H1 (cell line): Measurements from ENCODE around the gene MCF2L. TPM values are rescaled to one million over a fixed set of nuclear protein-coding genes. Genes with fewer than 3 reads are reported as not detected.

ENCODE experiments used
- CTCF ChIA-PET: fragments of 300-600 bp; sonication (Branson Sonifier 250); formaldehyde crosslinking; loops from one replicate; lab custom pipeline; 2021; ENCODE audit not compliant: partially characterized antibody; lab: Charles Lee
- POLR2A ChIA-PET: fragments of 300-600 bp; sonication (Branson Sonifier 250); formaldehyde crosslinking; loops from one replicate; lab custom pipeline; 2021; ENCODE audit warnings: inconsistent platforms; ENCODE audit not compliant: partially characterized antibody; lab: Charles Lee
- DNase-seq, 2 experiments: peaks; one replicate each; pipeline versions ENCODE4 v3.0.0 to v3.0.0-alpha.2; 2010 to 2022; ENCODE audit warnings: low spot score in 2 of 2, low read depth in 1 of 2, mixed read lengths in 1 of 2
- FAIRE-seq: peaks from 2 replicates; lab custom pipeline; 2011; peaks lifted over from hg19 to GRCh38; lab: Jason Lieb, UNC
- H2AFZ ChIP-seq: 2 replicates; pipeline ENCODE4 v1.8.1; 2012; ENCODE audit warnings: low read length, inconsistent platforms
- H2AK5ac ChIP-seq: 2 replicates; pipeline ENCODE4 v1.6.1; 2013; ENCODE audit warnings: low read depth, low read length
- H2BK120ac ChIP-seq: replicated peaks from 2 replicates; pipeline ENCODE3; 2013; ENCODE audit warnings: low read depth, low read length, inconsistent platforms
- H2BK12ac ChIP-seq: 2 replicates; pipeline ENCODE4 v1.6.1; 2013; ENCODE audit warnings: low read depth, low read length
- H2BK15ac ChIP-seq: 2 replicates; pipeline ENCODE4 v1.6.1; 2013; ENCODE audit warnings: low read length
- H2BK20ac ChIP-seq: 2 replicates; pipeline ENCODE4 v1.6.1; 2013; ENCODE audit warnings: low read length
- H2BK5ac ChIP-seq: 2 replicates; pipeline ENCODE4 v1.6.1; 2013; ENCODE audit warnings: low read depth, low read length
- H3K14ac ChIP-seq: 2 replicates; pipeline ENCODE4 v1.6.1; 2013; ENCODE audit warnings: inconsistent platforms; ENCODE audit not compliant: insufficient read length
- H3K18ac ChIP-seq: 2 replicates; pipeline ENCODE4 v1.6.1; 2013; ENCODE audit warnings: low read length; ENCODE audit errors: extremely low read depth
- H3K23ac ChIP-seq: 2 replicates; pipeline ENCODE4 v1.6.1; 2013; ENCODE audit warnings: inconsistent platforms; ENCODE audit not compliant: insufficient read length
- H3K23me2 ChIP-seq: 2 replicates; pipeline ENCODE4 v1.6.1; 2013; ENCODE audit warnings: low read depth, low read length
- H3K27ac ChIP-seq: 2 replicates; pipeline ENCODE4 v1.6.1; 2011; ENCODE audit warnings: low read depth, low read length, inconsistent platforms
- H3K27me3 ChIP-seq, 4 experiments: replicated peaks in 1 of 4; 1 replicate in 1 of 4; 2 replicates in 3 of 4; pipeline versions ENCODE4 v1.6.1 to v1.8.1; 2011 to 2013; ENCODE audit warnings: low read length in 3 of 4, mild to moderate bottlenecking in 3 of 4, inconsistent platforms in 2 of 4, mixed read lengths in 2 of 4, moderate library complexity in 1 of 4; ENCODE audit not compliant: control insufficient read depth in 3 of 4, insufficient read depth in 3 of 4; ENCODE audit errors: extremely low read depth in 1 of 4
- H3K36me3 ChIP-seq, 4 experiments: 2 replicates each; pipeline versions ENCODE4 v1.6.1 to v1.8.1; 2011 to 2013; ENCODE audit warnings: mild to moderate bottlenecking in 4 of 4, low read length in 3 of 4, moderate library complexity in 2 of 4, control low read depth in 1 of 4, inconsistent platforms in 1 of 4; ENCODE audit not compliant: insufficient read depth in 4 of 4, control insufficient read depth in 2 of 4
- H3K4ac ChIP-seq: replicated peaks from 2 replicates; pipeline ENCODE3; 2013; ENCODE audit warnings: low read length, low read depth, mixed read lengths, inconsistent platforms; ENCODE audit not compliant: insufficient read length
- H3K4me1 ChIP-seq, 4 experiments: replicated peaks in 1 of 4; 1 replicate in 1 of 4; 2 replicates in 3 of 4; pipeline versions ENCODE4 v1.6.1 to v1.8.1; 2011 to 2013; ENCODE audit warnings: low read length in 3 of 4, inconsistent platforms in 2 of 4, mixed read lengths in 1 of 4; ENCODE audit not compliant: insufficient read depth in 4 of 4, control insufficient read depth in 3 of 4
- H3K4me2 ChIP-seq, 2 experiments: 2 replicates each; pipeline versions ENCODE4 v1.6.1 to v1.8.1; 2011 to 2013; ENCODE audit warnings: low read depth in 2 of 2, low read length in 2 of 2, control low read depth in 1 of 2, inconsistent platforms in 1 of 2, mild to moderate bottlenecking in 1 of 2; ENCODE audit not compliant: insufficient read depth in 1 of 2
- H3K4me3 ChIP-seq, 4 experiments: fragments of 200-600, 300-600 bp in 1 of 4; sonication (generic), shearing (Covaris generic), sonication (Bioruptor Twin) in 1 of 4; 2 replicates each; pipeline versions ENCODE4 v1.5.1 to v1.8.1; 2011 to 2016; ENCODE audit warnings: low read length in 4 of 4, low read depth in 3 of 4, control low read depth in 2 of 4, inconsistent platforms in 2 of 4, mild to moderate bottlenecking in 2 of 4, mixed read lengths in 1 of 4, moderate library complexity in 1 of 4; ENCODE audit not compliant: insufficient read depth in 2 of 4; ENCODE audit errors: extremely low read depth in 1 of 4
- H3K56ac ChIP-seq: replicated peaks from 2 replicates; pipeline ENCODE3; 2013; ENCODE audit warnings: low read depth, mild to moderate bottlenecking, mixed read lengths, low read length, inconsistent platforms; ENCODE audit not compliant: insufficient read length
- H3K79me1 ChIP-seq: 2 replicates; pipeline ENCODE4 v1.6.1; 2013; ENCODE audit warnings: low read depth, low read length, control low read depth
- H3K79me2 ChIP-seq, 2 experiments: 2 replicates each; pipeline versions ENCODE4 v1.6.1 to v1.8.1; 2012 to 2013; ENCODE audit warnings: low read length in 2 of 2, mild to moderate bottlenecking in 2 of 2, inconsistent platforms in 1 of 2; ENCODE audit not compliant: insufficient read depth in 2 of 2, control insufficient read depth in 1 of 2
- H3K9ac ChIP-seq, 4 experiments: replicated peaks in 1 of 4; 1 replicate in 1 of 4; 2 replicates in 3 of 4; pipeline versions ENCODE4 v1.6.1 to v1.8.1; 2011 to 2013; ENCODE audit warnings: low read depth in 3 of 4, low read length in 3 of 4, control low read depth in 2 of 4, mild to moderate bottlenecking in 2 of 4, moderate library complexity in 2 of 4, inconsistent platforms in 1 of 4; ENCODE audit errors: extremely low read depth in 1 of 4
- H3K9me3 ChIP-seq, 2 experiments: 2 replicates each; pipeline versions ENCODE4 v1.6.1 to v1.8.1; 2012 to 2013; ENCODE audit warnings: mild to moderate bottlenecking in 2 of 2, moderate library complexity in 2 of 2, control low read depth in 1 of 2, inconsistent platforms in 1 of 2, low read depth in 1 of 2, low read length in 1 of 2, mixed read lengths in 1 of 2; ENCODE audit not compliant: insufficient read depth in 2 of 2
- H4K20me1 ChIP-seq, 2 experiments: replicated peaks in 1 of 2; 2 replicates each; pipeline versions ENCODE3 to v1.8.1; 2011 to 2013; ENCODE audit warnings: inconsistent platforms in 2 of 2, low read length in 2 of 2, mild to moderate bottlenecking in 1 of 2; ENCODE audit not compliant: insufficient read depth in 2 of 2, control insufficient read depth in 1 of 2
- H4K5ac ChIP-seq: 2 replicates; pipeline ENCODE4 v1.6.1; 2013; ENCODE audit warnings: low read length, low read depth, mixed read lengths, inconsistent platforms; ENCODE audit not compliant: insufficient read length
- H4K8ac ChIP-seq: 2 replicates; pipeline ENCODE4 v1.8.0; 2013; ENCODE audit warnings: mild to moderate bottlenecking, moderate library complexity, low read length, inconsistent platforms; ENCODE audit not compliant: insufficient read depth; ENCODE audit errors: extremely low read depth
- H4K91ac ChIP-seq: replicated peaks from 2 replicates; pipeline ENCODE3; 2013; ENCODE audit warnings: low read length, mixed read lengths, inconsistent platforms; ENCODE audit not compliant: insufficient read length
- KDM1A ChIP-seq: fragments of 200-600, 300-600 bp; sonication (generic); IDR thresholded peaks from 2 replicates; pipeline ENCODE4 v1.7.1; 2016; ENCODE audit warnings: mild to moderate bottlenecking, low read length, borderline replicate concordance
- WGBS, 2 experiments: shearing (Covaris generic) in 1 of 2; methylation state at CpG; one replicate each; pipeline versions ENCODE4 v1.1.6 to v1.1.7; 2013 to 2015; ENCODE audit warnings: low lambda C conversion rate in 2 of 2, mixed read lengths in 2 of 2, inconsistent platforms in 1 of 2, low coverage in 1 of 2, missing lambda C conversion rate in 1 of 2; ENCODE audit not compliant: insufficient replicate concordance in 2 of 2, insufficient coverage in 1 of 2, insufficient read length in 1 of 2; ENCODE audit errors: extremely low coverage in 1 of 2, missing lambda C conversion rate in 1 of 2; 5-methylcytosine and 5-hydroxymethylcytosine counted together
- polyA plus RNA-seq, 7 experiments: library from polyadenylated mRNA; depleted of rRNA in 3 of 7; stranded (reverse) in 5 of 7; unstranded in 2 of 7; fragments of >200 nt in 5 of 7; fragments of 200-250 nt in 2 of 7; gene quantifications; 1 replicate in 5 of 7; 2 replicates in 1 of 7; 4 replicates in 1 of 7; pipeline versions ENCODE4 v1.2.1 to v1.2.3, GENCODE V29; 2011 to 2013; ENCODE audit warnings: missing spikeins in 2 of 7, mixed read lengths in 2 of 7
- total RNA-seq: library from RNA; stranded (reverse); fragmentation: NEBNext Ultra II Directional; extraction: Animal tissue kit (Norgen Biotek cat#: 25700); gene quantifications from 2 replicates; pipeline ENCODE4 v1.2.1, GENCODE V29; 2021
- TF ChIP-seq, protein P1 (sequence below): IDR thresholded peaks from 2 replicates; pipeline ENCODE4 v1.6.1; 2012; ENCODE audit warnings: inconsistent platforms

Gene MCF2L
- total and polyA plus RNA-seq, 2 of the 8 experiments (the other 6 are each of a cell fraction or from before 2014, with no cell fraction given) = 10.1 to 24.4 TPM

DNA sequence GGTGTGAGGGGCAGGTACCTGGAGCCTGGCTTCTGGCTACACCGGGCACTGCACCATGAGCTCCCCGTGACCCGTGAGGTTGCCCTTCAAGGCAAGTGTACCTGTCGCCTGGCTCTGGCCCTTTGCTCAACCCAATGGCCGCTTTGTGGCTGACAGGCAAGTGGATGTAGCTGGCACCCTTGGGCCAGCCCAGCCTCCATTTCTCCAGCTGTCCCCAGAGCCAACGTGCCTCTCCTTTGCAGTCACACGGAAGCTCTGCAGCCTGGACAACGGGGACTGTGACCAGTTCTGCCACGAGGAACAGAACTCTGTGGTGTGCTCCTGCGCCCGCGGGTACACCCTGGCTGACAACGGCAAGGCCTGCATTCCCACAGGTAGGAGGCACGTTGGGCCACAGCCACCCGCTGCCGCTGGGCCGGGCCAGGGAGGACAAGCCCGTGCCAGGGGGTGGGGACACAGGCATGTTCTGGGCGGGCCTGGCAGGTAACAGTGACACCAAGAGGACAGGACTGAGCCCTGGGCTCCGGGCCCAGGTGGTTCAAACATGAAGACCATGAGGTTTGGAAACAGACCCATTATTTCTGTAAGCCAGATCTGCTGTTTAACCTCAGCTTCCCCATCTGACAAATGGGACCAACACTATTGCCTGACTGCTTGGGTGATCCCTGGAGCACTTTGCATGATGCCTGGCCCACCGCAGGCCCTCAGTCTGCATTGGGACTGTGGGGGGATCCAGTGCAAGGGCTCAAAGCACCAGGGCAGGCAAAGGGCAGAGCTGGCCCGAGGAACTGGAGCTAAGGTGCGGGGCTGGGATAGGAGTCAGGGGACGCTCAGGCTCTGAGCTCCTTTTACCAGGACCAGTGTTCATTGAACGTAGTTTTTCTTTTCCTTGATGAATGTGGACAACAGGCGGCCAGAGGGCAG lies 171.9 kb downstream of the MCF2L start:
- no peak overlapping the region for H2AK5ac ChIP-seq
- H2BK20ac ChIP-seq = no peak overlapping the region
- no peak overlapping the region for H3K23ac ChIP-seq
- no peak overlapping the region for H2AFZ ChIP-seq
- H3K9ac ChIP-seq = no peak overlapping the region
- no peak overlapping the region for H2BK5ac ChIP-seq
- 91% methylated on average over 24 of the region's 26 CpGs; no CpG with 5 or more reads in 1 of the 2 experiments for WGBS, 2 experiments
- no peak overlapping the region for H2BK15ac ChIP-seq
- DNase-seq (no peak), FAIRE-seq (no peak)
- 0 out of 2 replicates have a peak, but pooled peaks have one; percentile 22 for TF ChIP-seq KDM1A
- TF ChIP-seq, protein P1, sequence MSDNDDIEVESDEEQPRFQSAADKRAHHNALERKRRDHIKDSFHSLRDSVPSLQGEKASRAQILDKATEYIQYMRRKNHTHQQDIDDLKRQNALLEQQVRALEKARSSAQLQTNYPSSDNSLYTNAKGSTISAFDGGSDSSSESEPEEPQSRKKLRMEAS = no peak
- POLR2A ChIA-PET = interaction anchor here (1.2 kb wide), 1 partner anchor 11 kb away, joined by 3 read pairs; no protein-coding TSS in a partner anchor
- H2BK120ac ChIP-seq = no peak overlapping the region
- H4K5ac ChIP-seq = no peak overlapping the region
- no peaks in the 10 kb centered on the region for H3K27me3 ChIP-seq
- no peaks in the 10 kb centered on the region for H3K79me1 ChIP-seq
- no peak overlapping the region for H3K4me2 ChIP-seq
- H3K23me2 ChIP-seq = no peaks in the 10 kb centered on the region
- H3K56ac ChIP-seq = no peak overlapping the region
- no peaks in the 10 kb centered on the region for H4K20me1 ChIP-seq
- no peak overlapping the region for H3K14ac ChIP-seq
- CTCF ChIA-PET = interaction anchor here (1.2 to 1.6 kb wide), 3 partner anchors 17 to 111 kb away, joined by 3 to 5 read pairs (median 5); no protein-coding TSS in a partner anchor
- peaks cover 0 to 3% (median under 1%) of the 10 kb centered on the region in 4 experiments; a peak in 4 of 7 replicates for H3K4me1 ChIP-seq
- no peaks in the 10 kb centered on the region for H3K36me3 ChIP-seq
- peak overlapping the region; percentile 17 for H4K91ac ChIP-seq
- no peak overlapping the region for H3K4ac ChIP-seq
- no peaks in the 10 kb centered on the region for H3K79me2 ChIP-seq
- no peak overlapping the region for H4K8ac ChIP-seq
- H3K27ac ChIP-seq = no peak overlapping the region
- H2BK12ac ChIP-seq = peak overlapping the region; percentile 17; the same call in 1 of the 2 replicates
- no peak overlapping the region for H3K18ac ChIP-seq
- no peak overlapping the region for H3K4me3 ChIP-seq
- H3K9me3 ChIP-seq = no peaks in the 10 kb centered on the region
